IPS-18c (cell line): ENCODE results near the gene CAMTA1.

Experiments
- H3K4me3 ChIP-seq: 2 replicates; pipeline ENCODE4 v1.7.0; 2013; ENCODE audit warnings: low read depth, mild to moderate bottlenecking, low read length, moderate library complexity; ENCODE audit not compliant: insufficient read depth
- H3K9me3 ChIP-seq: one replicate; pipeline ENCODE4 v1.6.1; 2013; ENCODE audit warnings: mild to moderate bottlenecking, low read length, moderate library complexity; ENCODE audit not compliant: control insufficient read depth, insufficient read depth

Gene CAMTA1

GRCh38 chr1:7550261-7550865, 765.1 kb downstream of the CAMTA1 start:
- no peak overlapping the region for H3K4me3 ChIP-seq
- H3K9me3 ChIP-seq, result no peaks in the 10 kb centered on the region

- Histone ChIP-seq H3K4me3 (no peak overlapping the region), H3K9me3 (no peaks in the 10 kb centered on the region)
Observed at GRCh38 chr1:7550981-7551380, 765.7 kb downstream of the CAMTA1 start.

- Histone ChIP-seq H3K9me3 (no peaks in the 10 kb centered on the region), H3K4me3 (no peak overlapping the region)
Observed at GRCh38 chr1:7551442-7551841, 766.2 kb downstream of the CAMTA1 start.

GRCh38 chr1:7552402-7552801, 767.1 kb downstream of the CAMTA1 start:
- H3K4me3 ChIP-seq, result no peak overlapping the region
- no peaks in the 10 kb centered on the region for H3K9me3 ChIP-seq

- no peaks in the 10 kb centered on the region for H3K9me3 ChIP-seq
- no peak overlapping the region for H3K4me3 ChIP-seq
Observed at GRCh38 chr1:7553042-7553690, 767.9 kb downstream of the CAMTA1 start.

GRCh38 chr1:7554385-7555235, 769.4 kb downstream of the CAMTA1 start:
- H3K9me3 ChIP-seq, result no peaks in the 10 kb centered on the region
- no peak overlapping the region for H3K4me3 ChIP-seq

- no peak overlapping the region for H3K4me3 ChIP-seq
- H3K9me3 ChIP-seq, result no peaks in the 10 kb centered on the region
Observed at GRCh38 chr1:7555391-7556185, 770.3 kb downstream of the CAMTA1 start.

GRCh38 chr1:7557301-7557891, 772.1 kb downstream of the CAMTA1 start:
- no peak overlapping the region for H3K4me3 ChIP-seq

GRCh38 chr1:7558041-7558461, 772.8 kb downstream of the CAMTA1 start:
- H3K9me3 ChIP-seq, result peaks cover 2% of the 10 kb centered on the region

More at GRCh38 chr1:7557301-7557891, 772.1 kb downstream of the CAMTA1 start:
- no peaks in the 10 kb centered on the region for H3K9me3 ChIP-seq

GRCh38 chr1:7558481-7558880, 773.2 kb downstream of the CAMTA1 start:
- Histone ChIP-seq H3K4me3 (no peak overlapping the region), H3K9me3 (peaks cover 2% of the 10 kb centered on the region)

More at GRCh38 chr1:7558041-7558461, 772.8 kb downstream of the CAMTA1 start:
- H3K4me3 ChIP-seq, result no peak overlapping the region

GRCh38 chr1:7558921-7559869, 773.9 kb downstream of the CAMTA1 start:
- H3K9me3 ChIP-seq, result peaks cover 2% of the 10 kb centered on the region
- H3K4me3 ChIP-seq, result no peak overlapping the region

GRCh38 chr1:7560128-7560527, 774.9 kb downstream of the CAMTA1 start:
- Histone ChIP-seq H3K4me3 (no peak overlapping the region), H3K9me3 (peaks cover 2% of the 10 kb centered on the region)

- no peak overlapping the region for H3K4me3 ChIP-seq
- H3K9me3 ChIP-seq, result peaks cover 2% of the 10 kb centered on the region
Observed at GRCh38 chr1:7560601-7561181, 775.4 kb downstream of the CAMTA1 start.

GRCh38 chr1:7561331-7561921, 776.2 kb downstream of the CAMTA1 start:
- peaks cover 2% of the 10 kb centered on the region for H3K9me3 ChIP-seq
- H3K4me3 ChIP-seq, result no peak overlapping the region

- H3K4me3 ChIP-seq, result no peak overlapping the region
- peaks cover 2% of the 10 kb centered on the region for H3K9me3 ChIP-seq
Observed at GRCh38 chr1:7561936-7562728, 776.9 kb downstream of the CAMTA1 start.
